ENCODE data around the gene TOP3B. TPM values are rescaled to one million over a fixed set of nuclear protein-coding genes. Genes with fewer than 3 reads are reported as not detected.

The TOP3B gene
- total and polyA plus RNA-seq, 9 of the 15 experiments (the other 6 are each of a cell fraction or from before 2014, with no cell fraction given): 3.0 to 188 (median 112) TPM

- TF ChIP-seq ZNF740 (CRISPR knock-in tag; IDR thresholded peaks at IDR 0.05): 0 out of 2 replicates have a peak, but pooled peaks have one; percentile 54
- no peak for TF ChIP-seq ZNF740 (tag; IDR thresholded peaks at IDR 0.05)
- no peak for TF ChIP-seq ZNF217 (CRISPR knock-in tag; IDR thresholded peaks at IDR 0.05)
- TF ChIP-seq NONO (IDR thresholded peaks at IDR 0.05; ENCODE audit: low read depth in 2 of 2, low read length in 1 of 2): no peak; a peak in 1 of 4 replicates
- TF ChIP-seq, protein P1, sequence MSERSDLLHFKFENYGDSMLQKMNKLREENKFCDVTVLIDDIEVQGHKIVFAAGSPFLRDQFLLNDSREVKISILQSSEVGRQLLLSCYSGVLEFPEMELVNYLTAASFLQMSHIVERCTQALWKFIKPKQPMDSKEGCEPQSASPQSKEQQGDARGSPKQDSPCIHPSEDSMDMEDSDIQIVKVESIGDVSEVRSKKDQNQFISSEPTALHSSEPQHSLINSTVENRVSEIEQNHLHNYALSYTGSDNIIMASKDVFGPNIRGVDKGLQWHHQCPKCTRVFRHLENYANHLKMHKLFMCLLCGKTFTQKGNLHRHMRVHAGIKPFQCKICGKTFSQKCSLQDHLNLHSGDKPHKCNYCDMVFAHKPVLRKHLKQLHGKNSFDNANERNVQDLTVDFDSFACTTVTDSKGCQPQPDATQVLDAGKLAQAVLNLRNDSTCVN (CRISPR knock-in tag; IDR thresholded peaks at IDR 0.05): no peak; the same call in 1 of the 2 replicates
- TF ChIP-seq HMGN3 (IDR thresholded peaks at IDR 0.05; ENCODE audit: borderline replicate concordance, extremely low read depth, insufficient read length, low read depth, low read length): no peak
- TF ChIP-seq ZNF584 (CRISPR knock-in tag; IDR thresholded peaks at IDR 0.05; ENCODE audit: low read depth): no peak
- no peak for TF ChIP-seq ZNF280A (IDR thresholded peaks at IDR 0.05; ENCODE audit: low read depth, partially characterized antibody)
- TF ChIP-seq CBX8 (IDR thresholded peaks at IDR 0.05; ENCODE audit: borderline replicate concordance, extremely low read depth, low read depth, low read length, poor library complexity, severe bottlenecking): no peak
- no peak for TF ChIP-seq NR3C1 (CRISPR knock-in tag; IDR thresholded peaks at IDR 0.05)
- TF ChIP-seq, protein P2, sequence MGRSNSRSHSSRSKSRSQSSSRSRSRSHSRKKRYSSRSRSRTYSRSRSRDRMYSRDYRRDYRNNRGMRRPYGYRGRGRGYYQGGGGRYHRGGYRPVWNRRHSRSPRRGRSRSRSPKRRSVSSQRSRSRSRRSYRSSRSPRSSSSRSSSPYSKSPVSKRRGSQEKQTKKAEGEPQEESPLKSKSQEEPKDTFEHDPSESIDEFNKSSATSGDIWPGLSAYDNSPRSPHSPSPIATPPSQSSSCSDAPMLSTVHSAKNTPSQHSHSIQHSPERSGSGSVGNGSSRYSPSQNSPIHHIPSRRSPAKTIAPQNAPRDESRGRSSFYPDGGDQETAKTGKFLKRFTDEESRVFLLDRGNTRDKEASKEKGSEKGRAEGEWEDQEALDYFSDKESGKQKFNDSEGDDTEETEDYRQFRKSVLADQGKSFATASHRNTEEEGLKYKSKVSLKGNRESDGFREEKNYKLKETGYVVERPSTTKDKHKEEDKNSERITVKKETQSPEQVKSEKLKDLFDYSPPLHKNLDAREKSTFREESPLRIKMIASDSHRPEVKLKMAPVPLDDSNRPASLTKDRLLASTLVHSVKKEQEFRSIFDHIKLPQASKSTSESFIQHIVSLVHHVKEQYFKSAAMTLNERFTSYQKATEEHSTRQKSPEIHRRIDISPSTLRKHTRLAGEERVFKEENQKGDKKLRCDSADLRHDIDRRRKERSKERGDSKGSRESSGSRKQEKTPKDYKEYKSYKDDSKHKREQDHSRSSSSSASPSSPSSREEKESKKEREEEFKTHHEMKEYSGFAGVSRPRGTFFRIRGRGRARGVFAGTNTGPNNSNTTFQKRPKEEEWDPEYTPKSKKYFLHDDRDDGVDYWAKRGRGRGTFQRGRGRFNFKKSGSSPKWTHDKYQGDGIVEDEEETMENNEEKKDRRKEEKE (IDR thresholded peaks at IDR 0.05; ENCODE audit: borderline replicate concordance in 1 of 2, control insufficient read depth in 1 of 2, low read depth in 2 of 2, low read length in 1 of 2): no peak
- TF ChIP-seq ZNF583 (CRISPR knock-in tag; IDR thresholded peaks at IDR 0.05): no peak
- TF ChIP-seq MYC (IDR thresholded peaks at IDR 0.05; ENCODE audit: low read depth, low read length): no peak
- TF ChIP-seq MYC (CRISPR knock-in tag; IDR thresholded peaks at IDR 0.05; ENCODE audit: borderline replicate concordance, low read depth): 0 out of 2 replicates have a peak, but pooled peaks have one; percentile 56
- no peak for TF ChIP-seq ZNF121 (CRISPR knock-in tag; conservative IDR thresholded peaks at IDR 0.05)
- TF ChIP-seq ZNF75A (CRISPR knock-in tag; IDR thresholded peaks at IDR 0.05): no peak
- peak; percentile 31; the same call in 1 of the 2 replicates for TF ChIP-seq CREB1 (IDR thresholded peaks at IDR 0.05)
- TF ChIP-seq CREB1 (CRISPR knock-in tag; IDR thresholded peaks at IDR 0.05): no peak
- no peak for TF ChIP-seq RBM39 (optimal IDR thresholded peaks at IDR 0.05; ENCODE audit: low read depth, low read length)
Measured at GRCh38 chr22:21959274-21960074, 23.1 kb downstream of the TOP3B start (continued).
